ENCODE measurements around the gene TTLL5.

TTLL5 gene, protein sequence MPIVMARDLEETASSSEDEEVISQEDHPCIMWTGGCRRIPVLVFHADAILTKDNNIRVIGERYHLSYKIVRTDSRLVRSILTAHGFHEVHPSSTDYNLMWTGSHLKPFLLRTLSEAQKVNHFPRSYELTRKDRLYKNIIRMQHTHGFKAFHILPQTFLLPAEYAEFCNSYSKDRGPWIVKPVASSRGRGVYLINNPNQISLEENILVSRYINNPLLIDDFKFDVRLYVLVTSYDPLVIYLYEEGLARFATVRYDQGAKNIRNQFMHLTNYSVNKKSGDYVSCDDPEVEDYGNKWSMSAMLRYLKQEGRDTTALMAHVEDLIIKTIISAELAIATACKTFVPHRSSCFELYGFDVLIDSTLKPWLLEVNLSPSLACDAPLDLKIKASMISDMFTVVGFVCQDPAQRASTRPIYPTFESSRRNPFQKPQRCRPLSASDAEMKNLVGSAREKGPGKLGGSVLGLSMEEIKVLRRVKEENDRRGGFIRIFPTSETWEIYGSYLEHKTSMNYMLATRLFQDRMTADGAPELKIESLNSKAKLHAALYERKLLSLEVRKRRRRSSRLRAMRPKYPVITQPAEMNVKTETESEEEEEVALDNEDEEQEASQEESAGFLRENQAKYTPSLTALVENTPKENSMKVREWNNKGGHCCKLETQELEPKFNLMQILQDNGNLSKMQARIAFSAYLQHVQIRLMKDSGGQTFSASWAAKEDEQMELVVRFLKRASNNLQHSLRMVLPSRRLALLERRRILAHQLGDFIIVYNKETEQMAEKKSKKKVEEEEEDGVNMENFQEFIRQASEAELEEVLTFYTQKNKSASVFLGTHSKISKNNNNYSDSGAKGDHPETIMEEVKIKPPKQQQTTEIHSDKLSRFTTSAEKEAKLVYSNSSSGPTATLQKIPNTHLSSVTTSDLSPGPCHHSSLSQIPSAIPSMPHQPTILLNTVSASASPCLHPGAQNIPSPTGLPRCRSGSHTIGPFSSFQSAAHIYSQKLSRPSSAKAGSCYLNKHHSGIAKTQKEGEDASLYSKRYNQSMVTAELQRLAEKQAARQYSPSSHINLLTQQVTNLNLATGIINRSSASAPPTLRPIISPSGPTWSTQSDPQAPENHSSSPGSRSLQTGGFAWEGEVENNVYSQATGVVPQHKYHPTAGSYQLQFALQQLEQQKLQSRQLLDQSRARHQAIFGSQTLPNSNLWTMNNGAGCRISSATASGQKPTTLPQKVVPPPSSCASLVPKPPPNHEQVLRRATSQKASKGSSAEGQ (N-terminal part only)

DNA sequence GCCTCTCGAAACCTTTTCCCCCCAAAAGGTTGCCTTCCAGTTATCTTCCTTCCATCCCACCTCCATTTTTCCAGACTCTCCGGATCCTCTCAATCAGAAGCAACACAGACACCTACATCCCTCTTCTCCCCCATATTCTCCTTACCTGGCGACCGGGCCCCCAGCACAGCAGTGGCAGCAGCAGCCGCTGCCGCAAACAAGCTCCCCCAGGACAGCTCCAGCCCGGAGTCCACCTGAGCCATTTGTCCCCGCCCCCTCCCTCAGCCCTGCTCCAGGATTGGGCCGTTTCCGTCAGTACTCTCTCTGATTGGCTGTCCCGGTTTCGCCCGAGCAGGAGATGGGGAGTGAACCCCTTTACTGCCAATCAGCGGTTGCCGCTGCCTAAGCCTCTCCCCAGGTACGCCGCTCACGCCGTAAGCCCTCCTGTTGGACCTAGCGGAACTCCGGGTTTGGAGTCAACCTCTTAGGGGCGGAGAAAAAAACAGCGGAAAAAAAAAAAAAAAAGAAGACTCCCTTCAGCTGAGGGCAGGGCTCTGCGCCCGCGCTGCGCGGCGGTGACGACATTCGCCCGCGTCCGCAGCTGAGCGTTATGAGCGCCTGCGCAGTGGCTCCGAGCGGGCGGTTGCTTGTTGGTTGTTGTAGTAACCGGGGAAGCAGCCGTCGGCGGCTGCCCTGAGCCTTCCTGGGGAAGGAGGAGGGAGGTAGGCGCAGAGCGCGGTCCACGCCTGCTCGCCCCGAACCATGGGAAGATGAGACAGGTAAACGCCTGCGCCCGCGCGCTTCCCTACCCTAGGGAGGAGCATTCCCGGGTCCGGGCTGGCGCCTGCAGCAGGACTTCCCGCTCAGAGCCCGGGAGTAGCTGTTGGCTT, at the start of gene TTLL5, which contains the start of gene ERG28:
TSS of gene TTLL5 (plus strand) at position 617 of the 869 bp plus-strand sequence. CDS start 1,904 bp downstream, outside the sequence.
TSS of gene ERG28 (minus strand) at position 247 of the 869 bp plus-strand sequence. CDS start 3,374 bp downstream, outside the sequence.
- peak; percentile 95 to 98 for DNase-seq

DNA sequence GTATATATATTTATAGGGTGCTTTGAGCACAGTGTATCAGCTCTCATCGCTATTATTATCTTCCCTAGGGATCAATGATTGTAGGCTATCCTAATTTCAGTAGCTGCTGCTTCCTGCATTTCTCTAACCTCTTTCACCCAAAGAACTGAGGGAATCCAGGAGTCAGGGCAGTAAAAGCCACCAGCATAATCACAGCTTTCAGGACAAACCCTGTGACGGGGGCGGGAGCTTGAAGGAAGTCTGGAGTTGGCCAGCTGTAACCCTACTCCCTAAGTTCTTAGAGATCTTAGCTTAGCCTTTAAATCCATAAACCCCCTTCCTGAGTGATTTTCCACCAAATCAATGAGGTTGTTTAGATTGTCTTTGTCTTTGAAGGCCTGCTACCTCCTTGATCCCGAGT, 48.9 kb upstream of the TTLL5 start:
- DNase-seq = no peak

DNA sequence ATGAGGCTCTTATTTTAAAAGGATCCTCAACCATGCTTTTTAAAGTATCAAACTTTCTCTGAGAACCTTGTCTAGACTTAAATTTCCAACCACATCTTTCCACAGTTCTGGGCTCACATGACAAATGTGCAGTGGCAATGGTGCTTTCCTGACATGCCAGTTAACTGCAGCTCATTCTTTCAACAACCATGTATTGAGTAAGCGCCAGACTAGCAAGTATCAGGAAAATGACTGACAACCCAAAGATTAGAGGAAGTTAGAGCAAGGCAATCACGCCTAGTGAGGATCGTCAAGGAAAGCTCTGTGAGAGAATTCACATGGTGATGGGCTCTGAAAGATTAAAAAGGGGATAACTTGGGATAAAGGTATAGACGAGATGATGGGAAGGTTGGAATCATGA, 46.9 kb upstream of the TTLL5 start:
- DNase-seq = no peak

DNA sequence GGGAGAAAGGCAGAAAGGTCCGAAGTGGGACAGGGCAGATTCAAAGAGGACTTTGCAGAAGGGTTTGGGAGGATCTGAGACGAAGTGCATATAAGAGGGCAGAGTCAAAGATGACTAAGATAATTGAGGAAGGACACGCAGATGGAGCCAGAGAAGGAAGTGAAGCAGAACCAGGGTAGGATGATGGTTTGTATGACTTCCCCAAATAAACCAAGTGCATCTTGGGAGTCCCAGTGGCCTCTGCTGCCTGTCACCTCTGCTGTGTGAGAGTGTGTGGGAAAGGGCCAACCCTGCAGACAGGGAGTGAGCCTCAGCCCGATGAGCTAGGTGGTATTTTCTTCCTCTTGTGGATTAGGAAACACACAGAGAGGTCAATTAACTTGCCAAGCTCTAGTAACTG, 45.8 kb upstream of the TTLL5 start:
- peak in 1 of 2 donors; percentile 36 for DNase-seq

DNA sequence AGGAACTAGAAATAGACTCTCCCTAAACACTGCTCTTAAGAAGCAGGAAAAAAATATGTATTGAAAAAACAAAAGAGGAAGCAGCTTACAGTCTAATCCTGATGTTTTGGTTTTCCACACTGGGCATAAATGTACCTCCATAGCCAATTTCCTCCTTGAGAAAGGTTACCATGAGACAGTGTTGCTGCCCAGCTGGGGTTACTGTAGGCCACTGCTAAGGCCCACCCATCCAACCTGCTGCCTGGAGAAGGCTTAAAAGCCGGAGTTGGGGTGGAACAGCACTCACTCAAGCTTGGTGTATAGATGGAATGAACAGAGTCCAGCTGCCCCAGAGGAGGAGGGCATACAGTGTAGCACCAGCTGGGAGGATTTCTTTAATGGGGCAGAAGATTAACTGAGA, 41.5 kb upstream of the TTLL5 start:
- no peak for DNase-seq

DNA sequence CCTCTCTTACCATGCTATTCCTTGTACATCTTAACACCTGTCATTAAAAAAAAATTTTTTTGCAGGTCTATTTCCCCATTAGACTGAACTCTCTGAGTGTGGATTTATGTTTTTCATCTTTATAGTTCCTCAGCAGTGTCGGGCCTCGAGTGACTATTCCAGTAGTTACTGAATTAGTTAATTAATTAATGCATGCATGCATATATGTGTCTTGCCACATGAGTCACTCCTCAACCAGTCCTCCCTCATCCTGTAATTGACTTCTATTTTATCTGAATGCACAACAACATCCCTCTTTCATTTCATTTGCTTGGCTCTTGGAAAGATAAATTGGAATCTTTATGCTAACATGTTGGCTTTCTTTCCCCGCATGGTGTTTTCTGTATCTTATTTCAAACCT, 36.0 kb upstream of the TTLL5 start:
- no peak for DNase-seq

DNA sequence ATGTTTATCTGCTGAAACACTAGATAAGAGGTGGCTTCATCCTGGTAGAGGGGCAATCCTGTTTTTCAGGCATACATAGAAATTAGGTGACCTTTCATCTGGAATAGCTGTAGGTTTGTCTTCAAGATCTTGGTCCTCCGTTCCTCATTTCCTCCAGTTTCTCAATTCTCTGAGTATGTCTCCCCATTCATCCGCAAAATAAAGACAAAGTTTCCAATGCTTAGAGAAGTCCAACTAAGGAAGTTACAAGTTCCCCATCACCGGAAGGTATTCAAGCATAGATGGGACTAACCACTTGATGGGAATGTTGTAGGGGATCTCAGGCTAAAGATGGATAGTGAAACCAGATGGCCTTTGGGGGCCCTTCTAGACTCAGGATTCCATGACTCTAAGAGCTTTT, 34.6 kb upstream of the TTLL5 start:
- DNase-seq = no peak

DNA sequence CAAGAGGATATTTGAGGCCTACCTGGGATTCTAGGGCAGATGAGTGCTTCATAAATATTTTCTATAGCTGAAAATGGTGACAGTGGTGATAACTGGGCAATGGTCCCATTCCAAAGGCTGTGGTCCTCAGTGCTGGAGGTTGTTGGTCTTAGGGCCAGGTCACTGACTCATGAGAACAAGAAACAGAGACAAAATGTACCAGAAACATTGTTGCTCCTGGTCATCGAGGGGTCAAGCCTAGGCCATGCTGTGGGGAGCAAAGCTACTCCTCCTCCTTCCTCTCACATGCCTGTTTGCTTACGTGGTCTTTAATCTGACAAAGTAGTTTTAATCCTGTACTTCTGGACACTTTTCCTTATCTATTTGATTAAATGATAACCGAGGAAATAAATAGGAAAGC, 34.2 kb upstream of the TTLL5 start:
- DNase-seq = no peak

DNA sequence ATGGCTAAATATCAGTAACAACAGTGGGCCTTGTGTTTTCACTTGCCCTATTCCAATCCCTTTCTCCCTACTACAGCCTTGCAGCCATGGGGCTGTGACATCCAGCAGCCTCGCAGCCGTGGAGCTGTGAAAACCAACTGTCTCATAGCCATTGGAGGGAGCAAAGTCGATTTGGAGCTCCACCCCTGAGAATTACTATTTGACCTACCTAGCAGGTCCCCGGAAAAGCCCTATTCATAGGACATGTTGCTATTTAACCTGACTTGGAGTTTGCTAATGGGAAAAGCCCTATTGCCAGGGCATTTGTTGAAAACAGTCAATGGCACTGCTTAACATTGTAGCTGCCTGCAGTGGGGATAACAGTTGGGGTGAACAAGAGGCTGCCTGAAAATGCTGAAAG, 33.6 kb upstream of the TTLL5 start:
- no peak for DNase-seq

DNA sequence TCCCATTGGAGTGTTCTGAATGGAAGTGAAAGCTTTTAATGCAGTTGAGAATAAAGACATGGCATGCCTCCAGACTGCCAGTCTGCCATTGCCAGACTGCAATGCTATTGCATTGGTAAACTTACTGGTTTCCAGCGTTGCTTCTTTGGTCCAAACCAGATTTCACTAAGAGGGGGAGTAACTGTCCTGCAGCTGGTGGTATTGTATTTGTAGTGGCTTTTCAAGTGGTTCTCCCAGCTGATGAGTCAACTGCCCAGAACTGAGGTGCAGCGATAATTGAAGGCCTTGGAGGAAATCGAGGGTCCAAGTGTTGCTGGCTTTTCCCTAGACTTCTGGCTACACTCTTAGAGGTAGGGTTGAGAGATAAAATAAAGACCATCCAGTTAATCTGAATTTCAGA, 32.2 kb upstream of the TTLL5 start:
- DNase-seq = no peak

DNA sequence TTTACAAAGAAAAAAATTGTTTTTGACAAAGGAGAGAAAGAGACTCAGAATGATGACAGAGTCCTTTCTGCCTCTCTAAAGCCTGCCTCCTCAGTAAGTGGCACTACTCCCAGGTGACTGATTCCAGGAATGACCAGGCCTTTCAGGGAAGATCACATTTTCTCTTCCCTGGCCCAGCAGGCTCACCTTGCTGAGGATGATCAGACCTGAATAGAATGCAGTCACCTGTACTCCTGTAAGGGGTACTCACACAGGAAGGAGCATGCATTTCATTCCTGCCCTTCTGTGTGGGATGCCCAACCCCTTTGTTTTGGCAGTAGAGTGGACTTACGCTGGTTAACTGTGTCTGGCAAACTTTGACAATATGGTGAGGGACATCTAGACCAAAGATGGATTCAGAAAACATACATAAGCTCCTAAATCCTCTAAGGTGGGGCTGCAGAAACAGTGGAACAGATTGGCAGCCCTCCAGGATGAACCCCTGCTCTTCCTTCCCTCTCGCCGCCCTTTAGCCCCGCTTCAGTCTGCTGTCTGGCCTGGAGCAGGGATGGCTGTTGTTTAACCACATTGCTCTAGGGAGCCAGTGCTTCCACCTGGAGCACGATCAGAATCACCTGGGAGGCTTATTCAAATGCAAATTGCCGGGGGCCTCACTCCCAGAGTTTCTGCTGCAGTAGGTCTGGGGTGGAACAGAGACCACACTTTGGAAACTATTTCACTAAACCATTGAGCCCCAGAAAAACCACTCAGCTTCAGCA, 30.2 kb upstream of the TTLL5 start:
- DNase-seq = no peak

DNA sequence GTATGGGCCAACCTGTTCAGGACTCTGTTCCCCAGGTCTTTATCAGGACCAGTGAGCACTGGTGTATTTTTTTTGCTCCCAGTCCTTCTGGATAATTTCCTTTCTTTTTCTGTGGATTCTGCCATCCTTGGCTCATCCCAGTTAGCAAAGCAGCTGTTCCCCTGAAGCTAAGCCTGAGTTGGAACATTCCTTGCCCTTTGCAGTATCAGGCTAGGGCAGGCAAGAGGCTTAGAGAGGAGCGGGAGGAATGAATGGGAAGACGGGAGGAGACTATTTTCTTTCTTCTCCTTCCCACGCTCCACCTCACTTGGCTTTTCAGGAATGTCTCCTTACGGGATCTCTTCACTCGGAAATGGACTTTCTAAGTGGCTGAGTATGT, 29.6 kb upstream of the TTLL5 start:
- DNase-seq = no peak

DNA sequence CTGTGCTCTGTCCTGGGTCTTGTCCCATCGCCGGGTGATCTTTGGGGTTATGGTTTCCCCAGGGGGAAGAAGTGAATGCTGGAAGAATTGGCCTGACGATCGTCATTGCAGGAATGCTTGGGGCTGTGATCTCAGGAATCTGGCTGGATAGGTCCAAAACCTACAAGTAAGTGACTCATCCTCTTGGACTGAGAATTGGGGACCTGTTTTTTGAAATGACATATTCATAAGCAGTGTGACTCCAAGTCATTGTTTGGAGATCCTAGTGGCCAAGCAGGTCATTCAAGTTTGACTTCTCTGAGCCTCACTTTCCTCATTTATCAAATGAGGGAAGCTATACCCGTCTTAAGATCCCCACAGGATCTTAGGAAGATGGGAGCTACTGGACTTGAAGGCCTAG, 26.2 kb upstream of the TTLL5 start:
- no peak for DNase-seq

DNA sequence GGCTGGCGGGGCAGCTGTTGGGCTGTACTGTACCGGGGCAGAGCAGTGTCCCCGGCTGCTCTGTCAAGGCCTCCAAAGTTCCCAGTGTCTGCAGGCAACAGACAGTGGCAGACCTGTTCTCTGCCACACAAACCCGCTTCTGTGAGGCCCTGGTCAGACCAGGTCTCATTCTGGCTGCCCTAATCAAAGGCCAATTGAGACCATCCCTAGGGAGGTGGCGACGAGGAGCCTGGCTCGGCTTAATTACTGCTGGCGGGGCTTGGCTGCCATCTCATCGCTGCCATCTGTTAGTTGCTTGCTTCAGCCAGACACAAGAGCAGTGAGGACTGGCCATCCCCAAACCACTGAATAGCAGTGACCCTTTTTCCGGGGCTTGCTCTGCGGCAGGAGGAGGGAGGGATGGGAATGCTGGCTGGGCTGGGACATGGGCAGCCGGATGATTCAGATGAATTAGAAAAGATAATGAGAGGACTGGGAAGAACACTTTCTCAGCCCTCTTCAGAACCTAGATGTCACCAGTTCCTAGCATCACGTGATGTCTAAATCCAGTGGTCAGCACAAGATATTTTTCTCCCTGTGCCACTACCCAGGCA, 24.9 kb upstream of the TTLL5 start:
- peak; percentile 3 to 37 for DNase-seq

DNA sequence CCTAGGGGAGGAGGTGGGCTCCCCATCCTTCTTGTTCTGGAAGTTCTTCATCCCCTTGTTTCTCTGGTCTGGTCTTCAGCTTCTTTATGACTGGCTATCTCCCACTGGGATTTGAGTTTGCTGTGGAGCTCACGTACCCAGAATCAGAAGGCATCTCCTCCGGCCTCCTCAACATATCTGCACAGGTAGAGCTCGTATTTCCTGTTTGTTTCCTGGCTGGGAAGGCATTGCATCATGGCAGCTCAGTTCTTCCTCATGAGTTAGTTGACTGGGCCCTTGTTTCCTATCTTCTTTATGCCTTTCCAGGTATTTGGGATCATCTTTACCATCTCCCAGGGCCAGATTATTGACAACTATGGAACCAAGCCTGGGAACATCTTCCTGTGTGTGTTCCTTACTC, 20.2 kb upstream of the TTLL5 start:
- DNase-seq = no peak

DNA sequence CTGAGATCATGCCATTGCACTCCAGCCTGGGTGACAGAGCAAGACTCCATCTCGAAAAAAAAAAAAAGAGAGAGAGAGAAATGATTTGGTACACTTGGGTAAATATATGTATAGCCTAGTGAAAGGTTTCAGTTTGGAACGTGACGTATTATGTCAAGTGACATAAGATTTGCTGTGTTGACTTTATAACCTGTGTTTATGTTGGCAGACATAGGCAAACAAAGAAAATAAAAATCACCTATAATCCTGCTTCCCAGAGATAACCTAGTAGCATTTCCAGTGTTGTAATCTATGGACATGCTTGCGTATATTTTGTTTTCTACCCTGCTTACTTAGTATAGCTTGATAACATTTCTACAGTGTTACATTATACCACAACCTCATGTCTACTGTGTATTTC, 17.1 kb upstream of the TTLL5 start:
- no peak for DNase-seq

DNA sequence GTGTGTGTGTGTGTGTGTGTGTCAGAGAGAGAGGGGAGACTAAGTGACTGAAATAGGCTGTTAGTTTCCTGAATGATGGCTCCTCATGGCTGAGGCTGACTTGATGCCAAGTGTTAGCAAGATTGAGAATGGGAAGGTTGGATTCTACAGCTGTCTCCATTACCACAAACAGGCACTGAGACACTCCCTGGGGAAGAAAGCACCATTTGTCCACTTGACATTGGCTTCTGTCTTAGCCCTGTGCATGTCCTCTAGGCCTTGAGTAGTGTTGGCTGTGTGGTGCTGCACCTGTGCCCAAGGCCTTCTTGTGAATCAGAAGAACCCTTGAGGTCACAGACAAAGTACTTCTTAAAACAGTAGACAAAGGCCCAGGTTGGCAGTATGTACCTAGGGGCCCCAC, 16.0 kb upstream of the TTLL5 start:
- no peak for DNase-seq

DNA sequence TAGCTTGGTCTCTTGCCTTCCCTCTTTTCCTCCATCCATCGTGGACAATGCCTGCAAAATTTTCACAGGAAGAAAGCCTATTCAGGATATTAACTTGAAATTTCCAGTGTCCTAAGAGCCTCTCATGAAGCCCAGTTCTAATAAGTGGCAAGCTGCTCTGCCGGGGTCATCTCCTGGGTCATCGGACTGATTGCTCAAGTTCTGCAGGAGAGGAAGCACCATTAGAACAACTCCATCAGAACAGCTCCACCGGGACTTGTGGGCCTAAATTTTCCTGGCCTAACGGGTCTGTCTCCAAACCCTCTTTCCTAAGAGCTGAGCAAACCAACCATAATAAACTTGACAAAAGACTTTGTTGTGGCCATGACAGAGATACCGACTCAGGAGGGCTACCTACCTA, 14.3 kb upstream of the TTLL5 start:
- no peak for DNase-seq

DNA sequence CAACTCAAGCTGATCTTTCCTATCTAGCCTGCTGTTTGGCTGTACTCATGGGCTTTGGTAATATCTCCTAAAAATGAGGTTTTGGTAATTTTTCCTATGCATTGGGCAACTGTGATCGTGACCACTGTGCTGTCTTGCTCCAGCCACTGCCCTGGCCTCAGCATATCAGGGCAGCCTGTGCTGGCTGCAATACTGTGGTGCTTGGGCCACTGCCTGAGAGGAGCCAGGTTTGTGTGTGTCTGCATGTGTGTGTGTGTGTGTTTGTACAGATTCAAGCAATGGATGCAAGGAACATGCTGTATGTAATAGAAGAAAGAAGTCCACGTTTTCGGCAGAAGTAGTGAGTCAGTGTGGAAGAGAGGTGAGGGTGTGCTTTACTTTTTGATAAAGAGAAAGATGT, 13.4 kb upstream of the TTLL5 start:
- no peak for DNase-seq

DNA sequence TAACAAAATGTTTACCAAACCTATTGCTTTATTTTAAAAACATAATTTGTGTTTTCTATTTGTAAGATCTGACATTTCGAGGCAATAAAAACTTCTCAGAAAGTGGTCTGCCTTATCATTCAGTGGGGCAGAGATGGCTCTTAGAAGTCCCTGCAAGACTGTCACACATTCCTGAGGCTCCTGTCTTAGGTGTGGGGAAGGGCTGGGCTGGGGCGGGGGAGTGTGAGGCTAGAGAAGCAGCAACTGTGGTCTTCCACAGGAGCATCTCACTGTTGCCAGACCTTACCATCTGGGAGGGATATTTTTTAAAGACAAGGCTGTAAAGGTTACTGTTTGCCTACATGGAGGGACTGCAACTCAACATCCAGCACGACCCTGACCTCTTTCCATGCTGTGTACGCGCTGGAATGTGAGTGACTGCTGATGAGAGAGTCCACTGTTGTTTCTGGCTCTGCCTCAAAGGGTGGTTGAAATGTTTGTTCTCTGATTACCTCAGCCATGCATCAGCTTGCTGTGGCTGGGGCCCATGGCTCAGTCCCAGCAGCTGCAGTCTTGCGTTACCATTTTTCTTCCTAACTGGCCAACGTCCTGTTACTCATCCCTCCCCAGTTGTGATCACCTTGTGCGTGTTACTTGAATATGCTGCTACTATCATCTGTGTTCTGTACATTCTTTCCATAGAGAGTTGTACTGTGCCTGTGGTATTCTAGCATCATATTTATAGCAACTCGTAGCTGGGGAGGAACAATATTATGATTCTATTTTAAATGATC, 12.8 kb upstream of the TTLL5 start:
- DNase-seq = no peak

Data from hippocampal formation (tissue), 2 donors.